ENCODE results near the gene ZNF385C. TPM values are rescaled to one million over a fixed set of nuclear protein-coding genes. Genes with fewer than 3 reads are reported as not detected.

The ZNF385C gene
- total RNA-seq, 1 experiment from 2014 or later, result 2.8 TPM

GRCh38 chr17:42088736-42089135 is 9.5 kb downstream of the ZNF385C start:
- Histone ChIP-seq H2BK5ac (ENCODE audit: insufficient read length, low read length) (no peak overlapping the region), H4K8ac (replicated peaks; ENCODE audit: insufficient read length, low read depth, low read length) (no peak overlapping the region), H3K4ac (ENCODE audit: low read depth, low read length) (no peak overlapping the region), H3K56ac (ENCODE audit: insufficient read length, low read depth, low read length) (no peak overlapping the region), H3K18ac (ENCODE audit: insufficient read length, low read depth, low read length) (no peak overlapping the region), H3K23me2 (ENCODE audit: insufficient read length, low read depth, low read length, poor library complexity, severe bottlenecking) (no peaks in the 10 kb centered on the region), H3K9me3 (ENCODE audit: control insufficient read depth, low read depth, low read length) (no peaks in the 10 kb centered on the region), H3K79me1 (ENCODE audit: insufficient read depth, low read depth, low read length, poor library complexity, severe bottlenecking) (no peaks in the 10 kb centered on the region), H4K20me1 (ENCODE audit: control insufficient read depth, insufficient read depth, insufficient read length) (no peaks in the 10 kb centered on the region), H3K23ac (ENCODE audit: insufficient read length, low read depth, low read length) (no peak overlapping the region), H3K9ac (ENCODE audit: extremely low read depth, insufficient read length, low read length) (no peak overlapping the region), H2AK5ac (ENCODE audit: insufficient read length, low read length) (no peak overlapping the region), H3T11ph (ENCODE audit: low read length) (no peak overlapping the region), H3K4me1 (ENCODE audit: insufficient read depth, low read length) (no peaks in the 10 kb centered on the region), H2BK15ac (ENCODE audit: low read depth, low read length) (no peak overlapping the region), H2BK120ac (ENCODE audit: low read depth, low read length, poor library complexity, severe bottlenecking) (no peak overlapping the region), H3K79me2 (ENCODE audit: insufficient read depth, low read length) (no peaks in the 10 kb centered on the region), H3K4me2 (ENCODE audit: insufficient read depth, insufficient read length, low read length) (no peak overlapping the region), H2BK20ac (ENCODE audit: low read depth, low read length, poor library complexity, severe bottlenecking) (no peak overlapping the region), H2AFZ (ENCODE audit: low read length) (no peak overlapping the region), H4K5ac (ENCODE audit: insufficient read length, low read depth, low read length) (no peak overlapping the region), H3K14ac (ENCODE audit: insufficient read depth, low read length) (no peak overlapping the region; the same call in 1 of the 2 replicates), H3K27ac (ENCODE audit: insufficient read length, low read depth, low read length) (no peak overlapping the region), H2BK12ac (ENCODE audit: insufficient read length, low read depth, low read length) (no peak overlapping the region), H3K27me3 (ENCODE audit: insufficient read depth, low read length) (no peaks in the 10 kb centered on the region), H4K91ac (ENCODE audit: insufficient read length, low read depth, low read length) (no peak overlapping the region)
- H3K9me3 Mint-ChIP-seq, result no peaks in the 10 kb centered on the region
- no peak for TF ChIP-seq CTCF (conservative IDR thresholded peaks at IDR 0.05)
- peaks cover 5 to 23% of the 10 kb centered on the region in 2 experiments for H3K4me1 Mint-ChIP-seq
- no peak overlapping the region for H3K27ac Mint-ChIP-seq
- peaks cover 6% of the 10 kb centered on the region for H3K27me3 Mint-ChIP-seq (ENCODE audit: low read depth)
- no CpG with 5 or more reads among the region's 8 CpGs for WGBS (ENCODE audit: extremely low coverage, insufficient read length, low lambda C conversion rate)
- no peak for DNase-seq
- H3K4me3 Mint-ChIP-seq, result no peak overlapping the region
- H3K36me3 Mint-ChIP-seq (ENCODE audit: insufficient read depth in 1 of 3, low read depth in 3 of 3), result no peaks in the 10 kb centered on the region

All from H9 (cell line).